ENCODE data around the gene KCNA2. TPM values are rescaled to one million over a fixed set of nuclear protein-coding genes. Genes with fewer than 3 reads are reported as not detected.

KCNA2 gene
- total RNA-seq, 4 donors from 2014 or later: 0.31 to 2.9 (median 1.0) TPM

DNA sequence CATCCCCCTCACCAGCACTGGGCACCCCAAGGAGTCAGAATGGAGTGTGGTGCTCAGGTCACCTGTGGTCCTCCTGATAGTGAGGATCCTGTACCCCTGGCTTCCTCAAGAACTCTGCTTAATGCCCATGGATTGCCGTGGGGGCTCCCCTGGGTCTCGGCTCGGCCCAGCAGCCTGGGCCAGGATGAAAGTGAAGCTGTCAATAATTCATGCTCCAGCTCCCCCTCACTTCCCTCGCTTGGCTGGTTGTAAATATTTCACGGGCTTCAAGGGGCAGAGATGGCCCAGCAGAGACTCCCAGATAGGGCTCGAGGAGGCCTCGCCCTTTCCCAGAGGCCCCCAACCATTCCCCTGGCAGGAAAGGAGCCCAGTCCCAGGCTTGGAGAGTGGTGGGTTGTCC, 44.6 kb downstream of the KCNA2 start:
- Histone ChIP-seq H3K36me3 (no peaks in the 10 kb centered on the region), H3K4me3 (no peak overlapping the region), H3K27ac (no peak overlapping the region), H3K4me1 (no peaks in the 10 kb centered on the region), H3K27me3 (no peaks in the 10 kb centered on the region), H3K9me3 (no peaks in the 10 kb centered on the region)
- TF ChIP-seq POLR2A (IDR thresholded peaks at IDR 0.05): no peak
- TF ChIP-seq, protein P1, sequence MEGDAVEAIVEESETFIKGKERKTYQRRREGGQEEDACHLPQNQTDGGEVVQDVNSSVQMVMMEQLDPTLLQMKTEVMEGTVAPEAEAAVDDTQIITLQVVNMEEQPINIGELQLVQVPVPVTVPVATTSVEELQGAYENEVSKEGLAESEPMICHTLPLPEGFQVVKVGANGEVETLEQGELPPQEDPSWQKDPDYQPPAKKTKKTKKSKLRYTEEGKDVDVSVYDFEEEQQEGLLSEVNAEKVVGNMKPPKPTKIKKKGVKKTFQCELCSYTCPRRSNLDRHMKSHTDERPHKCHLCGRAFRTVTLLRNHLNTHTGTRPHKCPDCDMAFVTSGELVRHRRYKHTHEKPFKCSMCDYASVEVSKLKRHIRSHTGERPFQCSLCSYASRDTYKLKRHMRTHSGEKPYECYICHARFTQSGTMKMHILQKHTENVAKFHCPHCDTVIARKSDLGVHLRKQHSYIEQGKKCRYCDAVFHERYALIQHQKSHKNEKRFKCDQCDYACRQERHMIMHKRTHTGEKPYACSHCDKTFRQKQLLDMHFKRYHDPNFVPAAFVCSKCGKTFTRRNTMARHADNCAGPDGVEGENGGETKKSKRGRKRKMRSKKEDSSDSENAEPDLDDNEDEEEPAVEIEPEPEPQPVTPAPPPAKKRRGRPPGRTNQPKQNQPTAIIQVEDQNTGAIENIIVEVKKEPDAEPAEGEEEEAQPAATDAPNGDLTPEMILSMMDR (IDR thresholded peaks at IDR 0.05 in 4 of 5, conservative IDR thresholded peaks at IDR 0.05 in 1 of 5): no peak
- DNase-seq: no peak
- intact Hi-C loops (cut with DNase I; ENCODE audit: low total_unique reads): no loop called here
- no peak for ATAC-seq
- in situ Hi-C loops (cut with MboI; ENCODE audit: low sequenced_read_pairs in 4 of 4): no loop called here

DNA sequence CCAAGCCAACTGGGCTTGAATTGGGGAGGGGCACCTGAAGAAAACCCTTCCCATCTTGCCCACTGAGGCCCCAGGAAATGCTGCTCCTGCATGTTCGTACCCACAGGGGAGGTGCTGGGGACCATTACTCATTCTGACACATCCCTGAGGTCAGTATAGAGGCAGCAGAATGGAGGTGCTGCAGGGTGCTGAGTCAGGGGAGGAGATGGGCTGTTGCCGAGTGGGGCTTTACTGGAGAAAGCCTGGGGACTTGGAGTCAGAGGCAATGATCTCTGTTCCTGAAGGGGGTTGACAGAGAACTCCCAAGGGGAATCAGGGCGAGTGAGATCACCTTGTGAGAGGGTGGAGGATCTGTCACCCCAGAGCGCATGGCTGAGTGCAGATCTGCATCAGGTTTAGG, 47.0 kb downstream of the KCNA2 start:
- ATAC-seq: no peak
- Histone ChIP-seq H3K9me3 (no peaks in the 10 kb centered on the region), H3K27ac (no peak overlapping the region), H3K36me3 (no peaks in the 10 kb centered on the region), H3K4me3 (no peak overlapping the region), H3K27me3 (peaks cover 5 to 8% (median 6%) of the 10 kb centered on the region in 3 donors), H3K4me1 (no peaks in the 10 kb centered on the region)
- in situ Hi-C loops (cut with MboI; ENCODE audit: low sequenced_read_pairs in 4 of 4): loop anchor here in 2 of 4 donors (5.0 to 10.0 kb wide), 2 partner anchors 53 to 56 kb away; no protein-coding TSS in a partner anchor
- intact Hi-C loops (cut with DNase I; ENCODE audit: low total_unique reads): no loop called here
- TF ChIP-seq POLR2A (IDR thresholded peaks at IDR 0.05): no peak
- no peak for DNase-seq

DNA sequence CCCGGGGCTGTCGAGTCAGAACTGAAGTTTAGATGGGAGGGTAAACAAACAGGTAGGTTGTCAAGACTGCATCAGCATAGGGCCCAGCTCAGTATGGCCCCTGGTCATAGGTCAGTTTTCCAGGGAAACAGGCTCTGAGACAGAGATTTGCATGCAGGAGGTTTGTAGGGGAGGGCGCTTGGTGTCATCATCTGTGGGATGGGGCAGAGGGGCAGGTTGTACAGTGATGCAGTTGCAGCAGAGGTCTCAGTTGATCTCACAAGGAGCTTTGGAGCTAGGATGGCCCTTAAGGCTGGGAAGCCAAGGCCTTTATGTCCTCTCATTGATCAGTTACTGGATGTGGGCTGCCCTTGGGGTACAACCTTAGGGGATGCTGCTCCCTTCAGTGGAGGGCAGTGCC, 48.7 kb downstream of the KCNA2 start:
- no peak for ATAC-seq
- no peaks in the 10 kb centered on the region for H3K4me1 ChIP-seq
- no peak overlapping the region for H3K27ac ChIP-seq
- TF ChIP-seq, protein P1 (IDR thresholded peaks at IDR 0.05 in 4 of 5, conservative IDR thresholded peaks at IDR 0.05 in 1 of 5): no peak
- TF ChIP-seq POLR2A (IDR thresholded peaks at IDR 0.05): no peak
- no peaks in the 10 kb centered on the region for H3K36me3 ChIP-seq
- no peak for DNase-seq
- no peaks in the 10 kb centered on the region for H3K9me3 ChIP-seq
- H3K27me3 ChIP-seq: peaks cover 5 to 10% (median 6%) of the 10 kb centered on the region in 3 donors
- intact Hi-C loops (cut with DNase I; ENCODE audit: low total_unique reads) (no loop called here), in situ Hi-C loops (cut with MboI; ENCODE audit: low sequenced_read_pairs in 4 of 4) (loop anchor here in 2 of 4 donors (5.0 to 10.0 kb wide), 2 partner anchors 55 to 57 kb away; no protein-coding TSS in a partner anchor)
- no peak overlapping the region for H3K4me3 ChIP-seq

DNA sequence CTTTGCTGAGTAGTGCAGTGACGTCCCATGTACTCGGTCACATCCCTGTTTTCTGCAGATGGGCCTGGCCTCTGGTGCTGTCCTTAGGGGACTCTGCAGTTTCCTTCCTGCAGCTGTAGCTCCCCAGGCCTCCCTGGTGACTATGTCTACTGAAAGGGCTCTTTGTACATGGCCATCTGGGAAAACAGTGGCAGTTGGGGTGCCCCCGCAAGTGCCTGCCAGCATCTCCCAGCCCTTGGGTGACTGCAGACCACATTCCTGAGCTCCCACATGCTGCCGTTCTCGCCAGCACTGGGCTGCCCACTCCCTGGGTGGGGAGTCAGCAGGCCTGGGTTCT, 49.7 kb downstream of the KCNA2 start:
- no peaks in the 10 kb centered on the region for H3K36me3 ChIP-seq
- H3K9me3 ChIP-seq: no peaks in the 10 kb centered on the region
- no peak overlapping the region for H3K27ac ChIP-seq
- H3K27me3 ChIP-seq: peaks cover 5 to 10% (median 10%) of the 10 kb centered on the region in 3 donors
- TF ChIP-seq, protein P1 (IDR thresholded peaks at IDR 0.05 in 4 of 5, conservative IDR thresholded peaks at IDR 0.05 in 1 of 5): no peak
- TF ChIP-seq POLR2A (IDR thresholded peaks at IDR 0.05): no peak
- DNase-seq (no peak), ATAC-seq (peak; percentile 21 to 67)
- H3K4me3 ChIP-seq: no peak overlapping the region
- in situ Hi-C loops (cut with MboI; ENCODE audit: low sequenced_read_pairs in 4 of 4) (loop anchor here in 2 of 4 donors (5.0 to 10.0 kb wide), 2 partner anchors 56 to 58 kb away; no protein-coding TSS in a partner anchor), intact Hi-C loops (cut with DNase I; ENCODE audit: low total_unique reads) (no loop called here)
- no peaks in the 10 kb centered on the region for H3K4me1 ChIP-seq

DNA sequence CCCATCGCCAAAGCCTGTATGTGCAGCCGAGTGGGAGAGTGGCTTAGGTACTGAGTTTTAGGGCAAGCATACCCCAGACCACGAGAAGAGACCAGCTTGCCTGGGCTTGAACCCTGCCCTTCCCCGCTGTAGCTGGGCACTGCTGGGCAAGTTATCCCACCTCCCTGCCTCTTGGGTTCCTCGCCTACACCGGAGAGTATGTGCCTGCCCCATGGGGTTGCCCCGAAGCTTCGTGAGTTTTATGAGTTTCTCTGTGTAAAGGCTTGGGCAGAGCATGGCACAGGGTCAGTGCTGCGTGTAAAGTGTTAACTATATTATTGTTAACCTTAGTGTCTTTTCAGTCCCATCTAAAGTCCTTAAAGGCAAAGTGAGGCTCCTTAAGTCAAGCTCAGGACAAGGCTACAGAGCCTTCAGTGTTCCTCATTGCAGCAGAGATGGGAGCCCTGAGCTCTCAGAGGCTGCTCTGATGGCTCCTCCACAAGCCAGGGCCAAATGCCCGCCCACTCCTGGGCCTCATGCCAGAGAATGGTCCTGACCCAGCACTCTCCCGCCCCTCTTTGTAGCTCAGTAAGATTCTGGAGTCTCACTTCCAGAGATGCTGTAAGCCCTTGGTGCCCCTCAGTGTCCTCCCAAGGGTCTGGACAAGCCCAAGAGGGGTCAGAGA, 50.2 kb downstream of the KCNA2 start:
- no peaks in the 10 kb centered on the region for H3K9me3 ChIP-seq
- H3K4me1 ChIP-seq: no peaks in the 10 kb centered on the region
- no peak for TF ChIP-seq POLR2A (IDR thresholded peaks at IDR 0.05)
- TF ChIP-seq, protein P1 (IDR thresholded peaks at IDR 0.05 in 4 of 5, conservative IDR thresholded peaks at IDR 0.05 in 1 of 5): no peak
- H3K27me3 ChIP-seq: peaks cover 5 to 13% (median 10%) of the 10 kb centered on the region in 3 donors
- intact Hi-C loops (cut with DNase I; ENCODE audit: low total_unique reads): loop anchor here (1.0 kb wide), 1 partner anchor 59 kb away; no protein-coding TSS in a partner anchor
- H3K36me3 ChIP-seq: no peaks in the 10 kb centered on the region
- H3K4me3 ChIP-seq: peak overlapping the region; percentile 39 to 56 (median 48)
- peak overlapping the region in 2 of 4 donors; percentile 13 to 23 for H3K27ac ChIP-seq
- ATAC-seq (peak; percentile 22 to 30), DNase-seq (peak; percentile 8 to 25)
- in situ Hi-C loops (cut with MboI; ENCODE audit: low sequenced_read_pairs in 4 of 4): loop anchor here in 2 of 4 donors (5.0 to 10.0 kb wide), 2 partner anchors 56 to 59 kb away; no protein-coding TSS in a partner anchor

Measured in gastrocnemius medialis (tissue), 4 donors.